Renal cortical epithelial cell (primary cell): Measurements from ENCODE around the gene ZNF576. TPM values are rescaled to one million over a fixed set of nuclear protein-coding genes. Genes with fewer than 3 reads are reported as not detected.

Experiments
- total RNA-seq: library from RNA; depleted of rRNA; stranded (reverse); fragments of >200 nt; gene quantifications from 2 replicates; pipeline ENCODE4 v1.2.3, GENCODE V29; 2014

Gene ZNF576
- total RNA-seq, 1 donor from 2014 or later = 10.1 TPM

Other genes starting within 250 kb of the ZNF576 start
- 1.7 and 2.5 TPM in 2 replicates for gene CD177, start 242.9 kb upstream of the ZNF576 start, total RNA-seq
- gene TEX101, start 181.7 kb upstream of the ZNF576 start, total RNA-seq = not detected in 2 replicates
- 0.20 TPM in 1 of 2 replicates, not detected in the other for gene LYPD3, start 131.0 kb upstream of the ZNF576 start, total RNA-seq
- 9.6 and 12.3 TPM in 2 replicates for gene PHLDB3, start 91.8 kb upstream of the ZNF576 start, total RNA-seq
- 144 and 213 TPM in 2 replicates for gene ETHE1, start 69.4 kb upstream of the ZNF576 start, total RNA-seq
- 0.25 TPM in 1 of 2 replicates, not detected in the other for gene ZNF575, start 63.4 kb upstream of the ZNF576 start, total RNA-seq
- gene XRCC1, start 21.1 kb upstream of the ZNF576 start, total RNA-seq = 15.6 and 16.7 TPM in 2 replicates
- gene PINLYP, start 20.8 kb upstream of the ZNF576 start, total RNA-seq = 0.52 and 2.2 TPM in 2 replicates
- 41.7 and 64.6 TPM in 2 replicates for gene IRGQ, start 461 bp upstream of the ZNF576 start, total RNA-seq
- gene SRRM5, start 15.5 kb downstream of the ZNF576 start, total RNA-seq = 0.05 TPM in 1 of 2 replicates, not detected in the other
- gene ZNF428, start 23.0 kb downstream of the ZNF576 start, total RNA-seq = 30.1 and 34.6 TPM in 2 replicates
- gene CADM4, start 43.3 kb downstream of the ZNF576 start, total RNA-seq = 6.6 and 36.4 TPM in 2 replicates
- 21.0 and 180 TPM in 2 replicates for gene PLAUR, start 73.6 kb downstream of the ZNF576 start, total RNA-seq
- gene IRGC, start 119.5 kb downstream of the ZNF576 start, total RNA-seq = not detected in 2 replicates
- 3.8 and 9.9 TPM in 2 replicates for gene SMG9, start 158.4 kb downstream of the ZNF576 start, total RNA-seq
- gene KCNN4, start 184.4 kb downstream of the ZNF576 start, total RNA-seq = 0.85 and 8.5 TPM in 2 replicates
- gene LYPD5, start 205.9 kb downstream of the ZNF576 start, total RNA-seq = 0.35 TPM in 2 replicates
- gene ZNF283, start 230.7 kb downstream of the ZNF576 start, total RNA-seq = 5.4 and 20.7 TPM in 2 replicates